HEK293 (cell line): ENCODE measurements around the gene USP24.

ENCODE experiments used
- CTCF ChIA-PET: fragments of 350-600 bp; formaldehyde crosslinking; extraction: SDS; loops from one replicate; lab custom pipeline; 2021; ENCODE audit warnings: antibody characterized with exemption; lab: Yijun Ruan, JAX
- POLR2A ChIA-PET: fragments of 300-600 bp; formaldehyde crosslinking; extraction: SDS; loops from one replicate; lab custom pipeline; 2020; ENCODE audit warnings: antibody characterized with exemption, inconsistent platforms; lab: Yijun Ruan, JAX
- H3K27ac ChIP-seq: fragments of 200-500 bp; sonication (Bioruptor generic); 2 replicates; pipeline ENCODE4 v1.5.1; 2014; ENCODE audit warnings: low read depth, low read length, control low read depth, inconsistent platforms; ENCODE audit errors: extremely low read depth
- H3K36me3 ChIP-seq, 2 experiments: fragments of 200-500 bp in 1 of 2; sonication (Bioruptor generic) in 1 of 2; 1 replicate in 1 of 2; 2 replicates in 1 of 2; pipeline ENCODE4 v1.5.1; 2014 to 2017; ENCODE audit warnings: inconsistent platforms in 2 of 2, low read length in 2 of 2; ENCODE audit not compliant: control insufficient read depth in 2 of 2, insufficient read depth in 1 of 2
- H3K4me1 ChIP-seq: fragments of 200-500 bp; sonication (Bioruptor generic); 2 replicates; pipeline ENCODE4 v1.5.1; 2014; ENCODE audit warnings: mild to moderate bottlenecking, low read length, inconsistent platforms; ENCODE audit not compliant: control insufficient read depth, insufficient read depth
- H3K4me3 ChIP-seq: 2 replicates; pipeline ENCODE4 v1.5.1; 2011; ENCODE audit warnings: low read depth, mild to moderate bottlenecking, control low read depth, low read length, moderate library complexity
- H3K9me3 ChIP-seq: fragments of 200-500 bp; sonication (Bioruptor generic); 2 replicates; pipeline ENCODE4 v1.5.1; 2014; ENCODE audit warnings: low read depth, low read length, inconsistent platforms; ENCODE audit not compliant: control insufficient read depth, insufficient read depth
- ATF2 ChIP-seq: fragments of 450-650 bp; formaldehyde crosslinking; IDR thresholded peaks from 2 replicates; pipeline ENCODE4 v1.5.1; 2016; ENCODE audit warnings: missing biosample characterization, missing genetic modification characterization, low read depth
- FEZF1 ChIP-seq: fragments of 450-650 bp; formaldehyde crosslinking; IDR thresholded peaks from 2 replicates; pipeline ENCODE4 v1.5.1; 2016; ENCODE audit warnings: missing biosample characterization, missing genetic modification characterization
- GLIS2 ChIP-seq: fragments of 450-650 bp; formaldehyde crosslinking; IDR thresholded peaks from 2 replicates; pipeline ENCODE4 v1.5.1; 2016; ENCODE audit warnings: missing biosample characterization, missing genetic modification characterization
- SCRT2 ChIP-seq: fragments of 450-650 bp; formaldehyde crosslinking; IDR thresholded peaks from 2 replicates; pipeline ENCODE4 v1.5.1; 2016; ENCODE audit warnings: missing biosample characterization, missing genetic modification characterization
- SP2 ChIP-seq: fragments of 450-650 bp; formaldehyde crosslinking; IDR thresholded peaks from 2 replicates; pipeline ENCODE4 v1.5.1; 2016; ENCODE audit warnings: missing biosample characterization, missing genetic modification characterization
- YY1 ChIP-seq: fragments of 450-650 bp; formaldehyde crosslinking; IDR thresholded peaks from 2 replicates; pipeline ENCODE4 v1.5.1; 2018; ENCODE audit warnings: missing biosample characterization, missing genetic modification characterization
- ZNF112 ChIP-seq: fragments of 450-650 bp; formaldehyde crosslinking; IDR thresholded peaks from 2 replicates; pipeline ENCODE4 v1.5.0; 2017; ENCODE audit warnings: missing biosample characterization, missing genetic modification characterization
- ZNF114 ChIP-seq: fragments of 450-650 bp; formaldehyde crosslinking; IDR thresholded peaks from 2 replicates; pipeline ENCODE4 v1.5.0; 2017; ENCODE audit warnings: missing biosample characterization, missing genetic modification characterization
- ZNF138 ChIP-seq: fragments of 450-650 bp; formaldehyde crosslinking; IDR thresholded peaks from 2 replicates; pipeline ENCODE4 v1.5.1; 2016; ENCODE audit warnings: missing biosample characterization, missing genetic modification characterization, borderline replicate concordance
- ZNF202 ChIP-seq: fragments of 450-650 bp; formaldehyde crosslinking; IDR thresholded peaks from 2 replicates; pipeline ENCODE4 v1.5.1; 2016; ENCODE audit warnings: missing biosample characterization, missing genetic modification characterization, borderline replicate concordance
- ZNF223 ChIP-seq: fragments of 450-650 bp; formaldehyde crosslinking; IDR thresholded peaks from 2 replicates; pipeline ENCODE4 v1.5.1; 2016; ENCODE audit warnings: missing biosample characterization, missing genetic modification characterization
- ZNF335 ChIP-seq: fragments of 450-650 bp; formaldehyde crosslinking; conservative IDR thresholded peaks from 2 replicates; pipeline ENCODE4 v1.5.1; 2016; ENCODE audit warnings: missing biosample characterization, missing genetic modification characterization
- ZNF391 ChIP-seq: fragments of 450-650 bp; formaldehyde crosslinking; IDR thresholded peaks from 2 replicates; pipeline ENCODE4 v1.5.1; 2016; ENCODE audit warnings: low read depth, missing biosample characterization, missing genetic modification characterization, borderline replicate concordance
- ZNF404 ChIP-seq: fragments of 450-650 bp; formaldehyde crosslinking; IDR thresholded peaks from 2 replicates; pipeline ENCODE4 v1.5.1; 2017; ENCODE audit warnings: missing biosample characterization, missing genetic modification characterization
- ZNF426 ChIP-seq: fragments of 450-650 bp; formaldehyde crosslinking; IDR thresholded peaks from 2 replicates; pipeline ENCODE4 v1.5.1; 2017; ENCODE audit warnings: missing biosample characterization, missing genetic modification characterization, mild to moderate bottlenecking, inconsistent platforms, moderate library complexity
- ZNF521 ChIP-seq: fragments of 450-650 bp; formaldehyde crosslinking; IDR thresholded peaks from 2 replicates; pipeline ENCODE4 v1.5.1; 2017; ENCODE audit warnings: missing biosample characterization, mild to moderate bottlenecking, missing genetic modification characterization
- ZNF548 ChIP-seq: fragments of 450-650 bp; formaldehyde crosslinking; IDR thresholded peaks from 2 replicates; pipeline ENCODE4 v1.5.1; 2016; ENCODE audit warnings: missing biosample characterization, missing genetic modification characterization
- ZNF585B ChIP-seq: fragments of 450-650 bp; formaldehyde crosslinking; IDR thresholded peaks from 2 replicates; pipeline ENCODE4 v1.5.1; 2016; ENCODE audit warnings: missing biosample characterization, missing genetic modification characterization
- ZNF664 ChIP-seq: fragments of 450-650 bp; formaldehyde crosslinking; IDR thresholded peaks from 2 replicates; pipeline ENCODE4 v1.5.1; 2016; ENCODE audit warnings: missing biosample characterization, missing genetic modification characterization
- ZNF747 ChIP-seq: fragments of 450-650 bp; formaldehyde crosslinking; IDR thresholded peaks from 2 replicates; pipeline ENCODE4 v1.5.1; 2016; ENCODE audit warnings: missing biosample characterization, missing genetic modification characterization
- ZNF792 ChIP-seq: fragments of 450-650 bp; formaldehyde crosslinking; IDR thresholded peaks from 2 replicates; pipeline ENCODE4 v1.5.1; 2016; ENCODE audit warnings: missing biosample characterization, missing genetic modification characterization
- ZNF837 ChIP-seq: fragments of 450-650 bp; formaldehyde crosslinking; IDR thresholded peaks from 2 replicates; pipeline ENCODE4 v1.5.1; 2016; ENCODE audit warnings: missing biosample characterization, missing genetic modification characterization
- ZSCAN18 ChIP-seq: fragments of 450-650 bp; formaldehyde crosslinking; IDR thresholded peaks from 2 replicates; pipeline ENCODE4 v1.5.1; 2016; ENCODE audit warnings: missing biosample characterization, missing genetic modification characterization
- TF ChIP-seq, protein P1 (sequence below): fragments of 450-650 bp; formaldehyde crosslinking; IDR thresholded peaks from 2 replicates; pipeline ENCODE4 v1.5.1; 2016; ENCODE audit warnings: missing biosample characterization, missing genetic modification characterization
- TF ChIP-seq, protein P2 (sequence below): fragments of 450-650 bp; formaldehyde crosslinking; IDR thresholded peaks from 2 replicates; pipeline ENCODE4 v1.5.1; 2016; ENCODE audit warnings: missing biosample characterization, missing genetic modification characterization
- TF ChIP-seq, protein P3 (sequence below): fragments of 450-650 bp; formaldehyde crosslinking; IDR thresholded peaks from 2 replicates; pipeline ENCODE4 v1.5.1; 2017; ENCODE audit warnings: missing biosample characterization, missing genetic modification characterization

USP24 gene

GRCh38 chr1:55171694-55172093 lies 43.5 kb downstream of the USP24 start (continued):
- TF ChIP-seq ZNF426 (tag by site-specific recombination) = no peak

DNA sequence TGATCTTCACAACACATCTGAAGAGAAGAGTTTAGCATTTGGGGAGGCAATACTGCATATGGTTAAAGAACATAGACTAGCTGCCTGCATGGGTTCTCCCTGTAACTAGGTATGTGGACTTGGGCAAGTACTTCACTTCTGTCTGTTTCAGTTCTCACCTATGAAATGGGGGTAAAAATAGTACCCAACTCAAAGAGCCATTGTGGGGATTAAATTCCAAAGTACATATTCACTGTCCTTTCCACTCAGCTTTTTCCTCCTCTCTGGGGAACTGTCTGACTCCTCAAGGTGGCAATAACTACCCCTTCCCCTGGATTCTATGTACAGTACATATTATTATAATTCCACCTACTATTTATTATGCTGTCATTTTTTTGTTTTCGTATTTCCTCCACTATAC lies 44.7 kb downstream of the USP24 start:
- no peaks in the 10 kb centered on the region for H3K4me1 ChIP-seq
- no peak overlapping the region for H3K27ac ChIP-seq
- TF ChIP-seq ZSCAN18 = no peak
- no peak for TF ChIP-seq ZNF114
- ChIA-PET POLR2A (no interaction called here), CTCF (interaction anchor here (0.7 to 1.1 kb wide), 2 partner anchors 9 to 30 kb away, joined by 3 to 5 read pairs; no protein-coding TSS in a partner anchor)
- no peak overlapping the region for H3K4me3 ChIP-seq
- no peaks in the 10 kb centered on the region for H3K9me3 ChIP-seq
- H3K36me3 ChIP-seq = peaks cover 14 to 47% of the 10 kb centered on the region in 2 experiments; a peak in 2 of 3 replicates

DNA sequence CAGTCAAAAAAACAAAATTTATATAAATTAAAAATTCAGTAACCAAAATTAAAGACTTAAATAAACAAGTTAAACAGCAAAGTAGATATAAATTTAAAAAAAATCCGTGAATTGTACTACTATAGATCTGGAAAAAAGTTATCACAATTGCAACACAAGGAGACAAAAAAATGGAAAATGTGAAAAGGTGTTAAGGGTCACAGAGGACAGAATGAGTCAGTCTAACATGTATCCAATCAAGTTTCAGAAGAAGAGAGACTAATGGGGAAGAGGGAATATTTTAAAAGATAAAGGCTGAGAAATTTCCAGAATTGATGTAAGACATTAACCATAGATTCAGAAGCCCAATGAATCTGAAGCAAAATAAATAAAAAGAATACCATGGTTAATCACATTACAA lies 46.0 kb downstream of the USP24 start:
- no peak for TF ChIP-seq ZNF585B
- no peak for TF ChIP-seq ZNF391 (tag by site-specific recombination)
- no peak for TF ChIP-seq ZNF747 (tag by site-specific recombination)
- TF ChIP-seq ZNF548 = no peak
- TF ChIP-seq FEZF1 (tag by site-specific recombination) = no peak
- TF ChIP-seq ATF2 (tag by site-specific recombination) = no peak
- TF ChIP-seq ZNF335 (tag by site-specific recombination) = no peak
- no peak for TF ChIP-seq ZNF223
- no peak for TF ChIP-seq ZNF792 (tag by site-specific recombination)
- no peak for TF ChIP-seq ZNF202 (tag by site-specific recombination)
- TF ChIP-seq, protein P1, sequence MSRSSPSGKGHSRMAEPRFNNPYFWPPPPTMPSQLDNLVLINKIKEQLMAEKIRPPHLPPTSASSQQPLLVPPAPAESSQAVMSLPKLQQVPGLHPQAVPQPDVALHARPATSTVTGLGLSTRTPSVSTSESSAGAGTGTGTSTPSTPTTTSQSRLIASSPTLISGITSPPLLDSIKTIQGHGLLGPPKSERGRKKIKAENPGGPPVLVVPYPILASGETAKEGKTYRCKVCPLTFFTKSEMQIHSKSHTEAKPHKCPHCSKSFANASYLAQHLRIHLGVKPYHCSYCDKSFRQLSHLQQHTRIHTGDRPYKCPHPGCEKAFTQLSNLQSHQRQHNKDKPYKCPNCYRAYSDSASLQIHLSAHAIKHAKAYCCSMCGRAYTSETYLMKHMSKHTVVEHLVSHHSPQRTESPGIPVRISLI (tag by site-specific recombination) = no peak
- no peak for TF ChIP-seq ZNF664 (tag by site-specific recombination)
- TF ChIP-seq ZNF138 (tag by site-specific recombination) = no peak
- no peak for TF ChIP-seq ZNF837
- TF ChIP-seq, all 188 proteins: peak for 0
- CTCF ChIA-PET = no interaction called here
- Histone ChIP-seq H3K36me3 (peaks cover 16 to 58% of the 10 kb centered on the region in 2 experiments; a peak in 2 of 3 replicates), H3K4me1 (no peaks in the 10 kb centered on the region; the same call in 1 of the 2 replicates), H3K4me3 (no peak overlapping the region), H3K9me3 (no peaks in the 10 kb centered on the region), H3K27ac (no peak overlapping the region)
- POLR2A ChIA-PET = no interaction called here

GRCh38 chr1:55168353-55168752 lies 46.8 kb downstream of the USP24 start:
- no peak overlapping the region for H3K27ac ChIP-seq
- no peak overlapping the region for H3K4me3 ChIP-seq
- H3K4me1 ChIP-seq = no peaks in the 10 kb centered on the region; the same call in 1 of the 2 replicates
- TF ChIP-seq, protein P2, sequence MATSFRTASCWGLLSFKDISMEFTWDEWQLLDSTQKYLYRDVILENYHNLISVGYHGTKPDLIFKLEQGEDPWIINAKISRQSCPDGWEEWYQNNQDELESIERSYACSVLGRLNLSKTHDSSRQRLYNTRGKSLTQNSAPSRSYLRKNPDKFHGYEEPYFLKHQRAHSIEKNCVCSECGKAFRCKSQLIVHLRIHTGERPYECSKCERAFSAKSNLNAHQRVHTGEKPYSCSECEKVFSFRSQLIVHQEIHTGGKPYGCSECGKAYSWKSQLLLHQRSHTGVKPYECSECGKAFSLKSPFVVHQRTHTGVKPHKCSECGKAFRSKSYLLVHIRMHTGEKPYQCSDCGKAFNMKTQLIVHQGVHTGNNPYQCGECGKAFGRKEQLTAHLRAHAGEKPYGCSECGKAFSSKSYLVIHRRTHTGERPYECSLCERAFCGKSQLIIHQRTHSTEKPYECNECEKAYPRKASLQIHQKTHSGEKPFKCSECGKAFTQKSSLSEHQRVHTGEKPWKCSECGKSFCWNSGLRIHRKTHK (tag by site-specific recombination) = no peak
- TF ChIP-seq YY1 (tag by site-specific recombination) (no peak), SP2 (tag by site-specific recombination) (no peak), ZNF404 (tag by site-specific recombination) (no peak), SCRT2 (tag by site-specific recombination) (no peak), ZNF521 (tag by site-specific recombination) (no peak), ZNF112 (tag by site-specific recombination) (no peak), ZNF585B (no peak), GLIS2 (tag by site-specific recombination) (no peak)
- TF ChIP-seq, protein P3, sequence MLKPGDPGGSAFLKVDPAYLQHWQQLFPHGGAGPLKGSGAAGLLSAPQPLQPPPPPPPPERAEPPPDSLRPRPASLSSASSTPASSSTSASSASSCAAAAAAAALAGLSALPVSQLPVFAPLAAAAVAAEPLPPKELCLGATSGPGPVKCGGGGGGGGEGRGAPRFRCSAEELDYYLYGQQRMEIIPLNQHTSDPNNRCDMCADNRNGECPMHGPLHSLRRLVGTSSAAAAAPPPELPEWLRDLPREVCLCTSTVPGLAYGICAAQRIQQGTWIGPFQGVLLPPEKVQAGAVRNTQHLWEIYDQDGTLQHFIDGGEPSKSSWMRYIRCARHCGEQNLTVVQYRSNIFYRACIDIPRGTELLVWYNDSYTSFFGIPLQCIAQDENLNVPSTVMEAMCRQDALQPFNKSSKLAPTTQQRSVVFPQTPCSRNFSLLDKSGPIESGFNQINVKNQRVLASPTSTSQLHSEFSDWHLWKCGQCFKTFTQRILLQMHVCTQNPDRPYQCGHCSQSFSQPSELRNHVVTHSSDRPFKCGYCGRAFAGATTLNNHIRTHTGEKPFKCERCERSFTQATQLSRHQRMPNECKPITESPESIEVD = no peak
- H3K36me3 ChIP-seq = peaks cover 16 to 64% of the 10 kb centered on the region in 2 experiments; a peak in 2 of 3 replicates
- ChIA-PET POLR2A (no interaction called here), CTCF (no interaction called here)
- H3K9me3 ChIP-seq = no peaks in the 10 kb centered on the region
